Measurements from ENCODE around the gene NR5A1.

NR5A1 gene

GRCh38 chr9:124506931-124507879 is at the start of gene NR5A1:
Gene NR5A1, minus strand, starts transcription at chr9:124507399. Its CDS starts 4,004 bp downstream, at chr9:124503395.
- FAIRE-seq (no peak), DNase-seq (ENCODE audit: insufficient read length, low spot score) (no peak)

GRCh38 chr9:124555043-124555442 is 47.8 kb upstream of the NR5A1 start:
- no peak for DNase-seq (ENCODE audit: insufficient read length, low spot score)
- no peak for FAIRE-seq

GRCh38 chr9:124553738-124554137 is 46.5 kb upstream of the NR5A1 start:
- DNase-seq (ENCODE audit: insufficient read length, low spot score) (no peak), FAIRE-seq (no peak)

GRCh38 chr9:124552273-124552605 is 45.0 kb upstream of the NR5A1 start:
- FAIRE-seq = no peak

GRCh38 chr9:124551472-124552272 is 44.5 kb upstream of the NR5A1 start:
- peak; percentile 75 for DNase-seq (ENCODE audit: insufficient read length, low spot score)
- FAIRE-seq = no peak

More at GRCh38 chr9:124552273-124552605, 45.0 kb upstream of the NR5A1 start:
- DNase-seq (ENCODE audit: insufficient read length, low spot score) = no peak

- no peak for FAIRE-seq
- DNase-seq (ENCODE audit: insufficient read length, low spot score) = no peak
Observed at GRCh38 chr9:124550072-124550471, 42.9 kb upstream of the NR5A1 start.

GRCh38 chr9:124549016-124549415 is 41.8 kb upstream of the NR5A1 start:
- FAIRE-seq (no peak), DNase-seq (ENCODE audit: insufficient read length, low spot score) (no peak)

GRCh38 chr9:124544535-124544934 is 37.3 kb upstream of the NR5A1 start:
- DNase-seq (ENCODE audit: insufficient read length, low spot score) (no peak), FAIRE-seq (no peak)

GRCh38 chr9:124541824-124542223 is 34.6 kb upstream of the NR5A1 start:
- FAIRE-seq (no peak), DNase-seq (ENCODE audit: insufficient read length, low spot score) (no peak)

GRCh38 chr9:124537926-124538325 is 30.7 kb upstream of the NR5A1 start:
- no peak for FAIRE-seq
- no peak for DNase-seq (ENCODE audit: insufficient read length, low spot score)

GRCh38 chr9:124535846-124536245 is 28.6 kb upstream of the NR5A1 start:
- no peak for FAIRE-seq

GRCh38 chr9:124532897-124533296 is 25.7 kb upstream of the NR5A1 start:
- DNase-seq (ENCODE audit: insufficient read length, low spot score) (no peak), FAIRE-seq (no peak)

More at GRCh38 chr9:124535846-124536245, 28.6 kb upstream of the NR5A1 start:
- DNase-seq (ENCODE audit: insufficient read length, low spot score) = no peak

- DNase-seq (ENCODE audit: insufficient read length, low spot score) (no peak), FAIRE-seq (no peak)
Observed at GRCh38 chr9:124531115-124531514, 23.9 kb upstream of the NR5A1 start.

GRCh38 chr9:124530246-124530645 is 23.0 kb upstream of the NR5A1 start:
- no peak for FAIRE-seq
- no peak for DNase-seq (ENCODE audit: insufficient read length, low spot score)

GRCh38 chr9:124527781-124528180 is 20.6 kb upstream of the NR5A1 start:
- DNase-seq (ENCODE audit: insufficient read length, low spot score) (no peak), FAIRE-seq (no peak)

- DNase-seq (ENCODE audit: insufficient read length, low spot score) (no peak), FAIRE-seq (no peak)
Observed at GRCh38 chr9:124526174-124526573, 19.0 kb upstream of the NR5A1 start.

GRCh38 chr9:124522121-124523098 is 15.2 kb upstream of the NR5A1 start:
- DNase-seq (ENCODE audit: insufficient read length, low spot score) (no peak), FAIRE-seq (no peak)

GRCh38 chr9:124521142-124521541 is 13.9 kb upstream of the NR5A1 start:
- DNase-seq (ENCODE audit: insufficient read length, low spot score) (no peak), FAIRE-seq (no peak)

GRCh38 chr9:124520206-124520596 is 13.0 kb upstream of the NR5A1 start:
- FAIRE-seq (no peak), DNase-seq (ENCODE audit: insufficient read length, low spot score) (no peak)

- no peak for FAIRE-seq
Observed at GRCh38 chr9:124518116-124518515, 10.9 kb upstream of the NR5A1 start.

More at GRCh38 chr9:124518116-124518515, 10.9 kb upstream of the NR5A1 start:
- no peak for DNase-seq (ENCODE audit: insufficient read length, low spot score)

All from HTR-8/SVneo (cell line).